ENCODE data around the gene ARL15. TPM values are rescaled to one million over a fixed set of nuclear protein-coding genes. Genes with fewer than 3 reads are reported as not detected.

The ARL15 gene
- total and polyA plus RNA-seq, 2 of the 8 experiments (the other 6 are each of a cell fraction or from before 2014, with no cell fraction given): 9.9 to 21.2 TPM

DNA sequence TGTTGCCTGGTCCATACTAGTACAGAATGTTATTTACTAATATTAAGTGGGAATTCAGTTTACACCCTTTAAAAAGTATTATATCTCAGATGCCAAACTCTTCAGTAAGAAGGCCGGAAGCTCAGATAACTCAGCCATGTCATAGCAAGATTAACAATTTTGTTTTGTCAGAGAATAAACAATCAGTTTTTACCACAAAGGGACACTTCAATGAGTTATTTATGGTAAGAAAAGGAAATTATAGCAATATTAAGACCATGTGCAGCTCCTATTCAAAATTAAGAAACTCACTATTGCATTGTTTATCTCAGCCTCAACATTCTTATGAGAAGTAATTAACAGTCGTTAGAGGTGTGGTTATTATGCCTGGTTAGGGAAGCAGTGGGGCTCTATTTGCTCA is 13.1 kb upstream of the ARL15 start:
- Histone ChIP-seq H4K5ac (ENCODE audit: insufficient read length, low read depth, low read length) (no peak overlapping the region), H3K4ac (replicated peaks; ENCODE audit: insufficient read length, low read depth, low read length) (no peak overlapping the region), H2BK20ac (ENCODE audit: low read length) (no peak overlapping the region), H4K20me1 (replicated peaks in 1 of 2; ENCODE audit: control insufficient read depth in 1 of 2, insufficient read depth in 2 of 2, low read length in 2 of 2) (no peaks in the 10 kb centered on the region), H3K79me2 (ENCODE audit: control insufficient read depth in 1 of 2, insufficient read depth in 2 of 2, low read length in 2 of 2) (no peaks in the 10 kb centered on the region), H2BK15ac (ENCODE audit: low read length) (no peak overlapping the region), H3K27me3 (replicated peaks in 1 of 4; ENCODE audit: control insufficient read depth in 3 of 4, extremely low read depth in 1 of 4, insufficient read depth in 3 of 4, low read length in 3 of 4) (no peaks in the 10 kb centered on the region), H3K4me1 (replicated peaks in 1 of 4; ENCODE audit: control insufficient read depth in 3 of 4, insufficient read depth in 4 of 4, low read length in 3 of 4) (peaks cover 0 to 3% (median 0%) of the 10 kb centered on the region in 4 experiments; a peak in 3 of 7 replicates), H2AK5ac (ENCODE audit: low read depth, low read length) (no peak overlapping the region), H3K56ac (replicated peaks; ENCODE audit: insufficient read length, low read depth, low read length) (no peak overlapping the region), H3K79me1 (ENCODE audit: low read depth, low read length) (no peaks in the 10 kb centered on the region), H3K9ac (replicated peaks in 1 of 4; ENCODE audit: extremely low read depth in 1 of 4, low read depth in 3 of 4, low read length in 3 of 4) (no peak overlapping the region), H3K4me2 (ENCODE audit: insufficient read depth in 1 of 2, low read depth in 2 of 2, low read length in 2 of 2) (no peak overlapping the region), H2BK5ac (ENCODE audit: low read depth, low read length) (no peak overlapping the region), H3K14ac (ENCODE audit: insufficient read length) (no peak overlapping the region), H4K8ac (ENCODE audit: extremely low read depth, insufficient read depth, low read length) (no peak overlapping the region), H3K23ac (ENCODE audit: insufficient read length) (no peak overlapping the region), H3K23me2 (ENCODE audit: low read depth, low read length) (no peaks in the 10 kb centered on the region), H2BK12ac (ENCODE audit: low read depth, low read length) (no peak overlapping the region), H2AFZ (ENCODE audit: low read length) (no peak overlapping the region), H3K4me3 (ENCODE audit: extremely low read depth in 1 of 4, insufficient read depth in 2 of 4, low read depth in 3 of 4, low read length in 4 of 4) (no peak overlapping the region), H3K9me3 (ENCODE audit: insufficient read depth in 2 of 2, low read depth in 1 of 2, low read length in 1 of 2) (no peaks in the 10 kb centered on the region), H2BK120ac (replicated peaks; ENCODE audit: low read depth, low read length) (no peak overlapping the region), H3K27ac (ENCODE audit: low read depth, low read length) (no peak overlapping the region), H3K36me3 (ENCODE audit: control insufficient read depth in 2 of 4, insufficient read depth in 4 of 4, low read length in 3 of 4) (no peaks in the 10 kb centered on the region), H3K18ac (ENCODE audit: extremely low read depth, low read length) (no peak overlapping the region), H4K91ac (replicated peaks; ENCODE audit: insufficient read length, low read length) (no peak overlapping the region)
- 88% methylated on average over 2 of the region's 2 CpGs; no CpG with 5 or more reads in 1 of the 2 experiments for WGBS, 2 experiments (ENCODE audit: extremely low coverage in 1 of 2, insufficient coverage in 1 of 2, insufficient read length in 1 of 2, insufficient replicate concordance in 2 of 2, low coverage in 1 of 2, low lambda C conversion rate in 2 of 2, missing lambda C conversion rate in 1 of 2)
- ChIA-PET CTCF (ENCODE audit: partially characterized antibody) (interaction anchor here (0.8 to 1.6 kb wide), 5 partner anchors 8 to 193 kb away, joined by 3 to 8 read pairs (median 3); partner anchors contain the start of gene ARL15), POLR2A (ENCODE audit: partially characterized antibody) (interaction anchor here (3.4 kb wide), 1 partner anchor 13 kb away, joined by 26 read pairs; the partner anchor contains the start of gene ARL15)
- DNase-seq (ENCODE audit: low read depth in 1 of 2, low spot score in 2 of 2) (no peak), FAIRE-seq (no peak)
- TF ChIP-seq SP2 (IDR thresholded peaks at IDR 0.05; ENCODE audit: low read length) (no peak), EZH2 (IDR thresholded peaks at IDR 0.05; ENCODE audit: low read depth, low read length, severe bottlenecking) (no peak), TAF1 (IDR thresholded peaks at IDR 0.05; ENCODE audit: low read depth, low read length) (no peak), PHF8 (conservative IDR thresholded peaks at IDR 0.05; ENCODE audit: low read depth, low read length) (no peak), SIRT6 (IDR thresholded peaks at IDR 0.05; ENCODE audit: low read length) (no peak), CREB1 (IDR thresholded peaks at IDR 0.05) (no peak), SRF (IDR thresholded peaks at IDR 0.05; ENCODE audit: low read depth, low read length) (no peak), JUN (IDR thresholded peaks at IDR 0.05; ENCODE audit: low read depth, low read length) (no peak), RAD21 (IDR thresholded peaks at IDR 0.05 in 1 of 2, conservative IDR thresholded peaks at IDR 0.05 in 1 of 2; ENCODE audit: low read depth in 2 of 2, low read length in 2 of 2) (no peak), POU5F1 (IDR thresholded peaks at IDR 0.05; ENCODE audit: low read depth, low read length) (no peak), CHD2 (IDR thresholded peaks at IDR 0.05; ENCODE audit: low read length) (no peak), RNF2 (IDR thresholded peaks at IDR 0.05; ENCODE audit: borderline replicate concordance, low read depth, low read length, missing control alignments, poor library complexity, severe bottlenecking) (no peak)
- TF ChIP-seq, protein P1, sequence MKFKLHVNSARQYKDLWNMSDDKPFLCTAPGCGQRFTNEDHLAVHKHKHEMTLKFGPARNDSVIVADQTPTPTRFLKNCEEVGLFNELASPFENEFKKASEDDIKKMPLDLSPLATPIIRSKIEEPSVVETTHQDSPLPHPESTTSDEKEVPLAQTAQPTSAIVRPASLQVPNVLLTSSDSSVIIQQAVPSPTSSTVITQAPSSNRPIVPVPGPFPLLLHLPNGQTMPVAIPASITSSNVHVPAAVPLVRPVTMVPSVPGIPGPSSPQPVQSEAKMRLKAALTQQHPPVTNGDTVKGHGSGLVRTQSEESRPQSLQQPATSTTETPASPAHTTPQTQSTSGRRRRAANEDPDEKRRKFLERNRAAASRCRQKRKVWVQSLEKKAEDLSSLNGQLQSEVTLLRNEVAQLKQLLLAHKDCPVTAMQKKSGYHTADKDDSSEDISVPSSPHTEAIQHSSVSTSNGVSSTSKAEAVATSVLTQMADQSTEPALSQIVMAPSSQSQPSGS (IDR thresholded peaks at IDR 0.05; ENCODE audit: low read length): no peak

Data from H1 (cell line).